Stimulated activated naive CD4-positive, alpha-beta T cell treated with Interleukin-2 at 50 U/mL for 16 hours (primary cell): ENCODE results near the gene CCDC167.

ENCODE experiments used
- DNase-seq: peaks from one replicate; lab custom pipeline; 2025; lab: John Stamatoyannopoulos, UW

The CCDC167 gene

GRCh38 chr6:37499433-37500293 is at the start of gene CCDC167:
TSS of gene CCDC167 (minus strand) at chr6:37499893. CDS start at chr6:37499863, 30 bp downstream.
- peak; percentile 96 for DNase-seq

- no peak for DNase-seq
These were observed 49.5 kb upstream of the CCDC167 start for GRCh38 chr6:37549154-37549553.

- no peak for DNase-seq
These were observed 48.5 kb upstream of the CCDC167 start for GRCh38 chr6:37548067-37548674.

GRCh38 chr6:37547564-37548061 is 47.9 kb upstream of the CCDC167 start:
- DNase-seq, result no peak

GRCh38 chr6:37546141-37546871 is 46.6 kb upstream of the CCDC167 start:
- no peak for DNase-seq

GRCh38 chr6:37544530-37544929 is 44.8 kb upstream of the CCDC167 start:
- no peak for DNase-seq

- DNase-seq, result no peak
These were observed 43.7 kb upstream of the CCDC167 start for GRCh38 chr6:37543361-37543760.

- no peak for DNase-seq
These were observed 41.7 kb upstream of the CCDC167 start for GRCh38 chr6:37541346-37541745.

- DNase-seq, result no peak
These were observed 40.7 kb upstream of the CCDC167 start for GRCh38 chr6:37540390-37540789.

- no peak for DNase-seq
These were observed 40.3 kb upstream of the CCDC167 start for GRCh38 chr6:37540029-37540352.

GRCh38 chr6:37539171-37540028 is 39.7 kb upstream of the CCDC167 start:
- no peak for DNase-seq

- DNase-seq, result no peak
These were observed 38.4 kb upstream of the CCDC167 start for GRCh38 chr6:37538107-37538506.

- no peak for DNase-seq
These were observed 37.9 kb upstream of the CCDC167 start for GRCh38 chr6:37537548-37537947.

- no peak for DNase-seq
These were observed 36.9 kb upstream of the CCDC167 start for GRCh38 chr6:37536491-37537190.

GRCh38 chr6:37535759-37536490 is 36.2 kb upstream of the CCDC167 start:
- DNase-seq, result no peak

GRCh38 chr6:37535428-37535758 is 35.7 kb upstream of the CCDC167 start:
- no peak for DNase-seq

GRCh38 chr6:37534893-37535292 is 35.2 kb upstream of the CCDC167 start:
- DNase-seq, result no peak

GRCh38 chr6:37532122-37532521 is 32.4 kb upstream of the CCDC167 start:
- DNase-seq, result no peak

GRCh38 chr6:37531437-37532036 is 31.8 kb upstream of the CCDC167 start:
- no peak for DNase-seq

- DNase-seq, result no peak
These were observed 31.3 kb upstream of the CCDC167 start for GRCh38 chr6:37531026-37531425.
